ENCODE data around the gene RAB42.
"Not testable (repeated sequence)": the region's sequence is repeated elsewhere in the genome, so short reads cannot be mapped to it uniquely, and the experiment has no call there.

The RAB42 gene

GRCh38 chr1:28591708-28592320, at the start of gene RAB42:
Gene RAB42, plus strand, starts transcription at chr1:28592265. Its CDS starts 247 bp downstream, at chr1:28592512.
- DNase-seq, result peak; percentile 26

- DNase-seq, result no peak
Observed at GRCh38 chr1:28545246-28545628, 46.8 kb upstream of the RAB42 start.

GRCh38 chr1:28548318-28548717, 43.7 kb upstream of the RAB42 start:
- DNase-seq, result no peak

GRCh38 chr1:28551381-28551780, 40.7 kb upstream of the RAB42 start:
- DNase-seq, result no peak

GRCh38 chr1:28552758-28553663, 39.1 kb upstream of the RAB42 start, which contains the start of gene TRNAU1AP:
Gene TRNAU1AP, plus strand, starts transcription at chr1:28553085. Its CDS starts 26 bp downstream, at chr1:28553111.
- DNase-seq, result peak; percentile 98

- DNase-seq, result no peak
Observed at GRCh38 chr1:28560886-28561285, 31.2 kb upstream of the RAB42 start.

GRCh38 chr1:28564310-28564709, 27.8 kb upstream of the RAB42 start:
- DNase-seq, result no peak

GRCh38 chr1:28565040-28565439, 27.0 kb upstream of the RAB42 start:
- no peak for DNase-seq

GRCh38 chr1:28565726-28566125, 26.3 kb upstream of the RAB42 start:
- DNase-seq, result no peak

GRCh38 chr1:28566931-28567330, 25.1 kb upstream of the RAB42 start:
- no peak for DNase-seq

GRCh38 chr1:28571911-28572310, 20.2 kb upstream of the RAB42 start:
- no peak for DNase-seq

GRCh38 chr1:28572891-28573290, 19.2 kb upstream of the RAB42 start:
- not testable (repeated sequence) for DNase-seq

GRCh38 chr1:28573564-28573963, 18.5 kb upstream of the RAB42 start:
- DNase-seq, result no peak

GRCh38 chr1:28577052-28577678, 14.9 kb upstream of the RAB42 start:
- peak; percentile 53 for DNase-seq

- DNase-seq, result peak; percentile 33
Observed at GRCh38 chr1:28577738-28578536, 14.1 kb upstream of the RAB42 start.

- DNase-seq, result no peak
Observed at GRCh38 chr1:28578696-28579218, 13.3 kb upstream of the RAB42 start.

- no peak for DNase-seq
Observed at GRCh38 chr1:28579401-28579800, 12.7 kb upstream of the RAB42 start.

GRCh38 chr1:28580722-28581530, 11.1 kb upstream of the RAB42 start:
- DNase-seq, result peak; percentile 82

GRCh38 chr1:28581531-28582247, 10.4 kb upstream of the RAB42 start:
- DNase-seq, result peak; percentile 99

- peak; percentile 75 for DNase-seq
Observed at GRCh38 chr1:28582248-28582615, 9.8 kb upstream of the RAB42 start.
